HG03457 (cell line): ENCODE measurements around the gene PRH2.

Experiments
- ATAC-seq: cut with Tn5 transposase; IDR thresholded peaks from one replicate; pipeline ENCODE4 v1.9.1; 2021; ENCODE audit warnings: moderate number of reproducible peaks; ENCODE audit not compliant: unreplicated experiment

The PRH2 gene

DNA sequence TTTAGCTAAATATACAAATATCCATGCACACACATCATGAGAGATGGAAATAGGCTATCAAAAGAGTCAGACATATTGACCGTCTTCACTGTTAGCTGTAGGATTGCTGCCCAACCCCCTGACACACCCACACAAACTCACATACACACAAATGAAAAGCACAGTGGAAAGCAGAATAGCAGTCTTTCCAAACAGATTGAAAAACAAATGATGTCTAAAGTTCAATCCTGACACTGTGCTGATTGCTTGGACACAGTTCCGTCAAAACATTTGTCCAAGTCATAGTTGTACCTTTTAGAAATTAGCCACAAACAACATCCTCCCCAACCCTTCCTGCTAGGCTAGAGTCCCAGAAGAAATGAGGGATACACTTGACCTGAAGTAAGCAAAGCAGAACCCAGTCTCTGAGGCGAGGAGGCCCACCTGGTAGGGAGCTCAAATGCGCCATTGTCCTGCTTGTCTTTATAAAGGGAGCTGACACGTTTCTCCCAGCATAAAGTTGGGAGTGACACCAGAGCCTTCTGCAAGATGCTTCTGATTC, at the start of gene PRH2:
Gene PRH2, plus strand, starts transcription at position 491 of the 541 bp plus-strand sequence. Its CDS starts 38 bp downstream, at position 529.
- no peak for ATAC-seq

DNA sequence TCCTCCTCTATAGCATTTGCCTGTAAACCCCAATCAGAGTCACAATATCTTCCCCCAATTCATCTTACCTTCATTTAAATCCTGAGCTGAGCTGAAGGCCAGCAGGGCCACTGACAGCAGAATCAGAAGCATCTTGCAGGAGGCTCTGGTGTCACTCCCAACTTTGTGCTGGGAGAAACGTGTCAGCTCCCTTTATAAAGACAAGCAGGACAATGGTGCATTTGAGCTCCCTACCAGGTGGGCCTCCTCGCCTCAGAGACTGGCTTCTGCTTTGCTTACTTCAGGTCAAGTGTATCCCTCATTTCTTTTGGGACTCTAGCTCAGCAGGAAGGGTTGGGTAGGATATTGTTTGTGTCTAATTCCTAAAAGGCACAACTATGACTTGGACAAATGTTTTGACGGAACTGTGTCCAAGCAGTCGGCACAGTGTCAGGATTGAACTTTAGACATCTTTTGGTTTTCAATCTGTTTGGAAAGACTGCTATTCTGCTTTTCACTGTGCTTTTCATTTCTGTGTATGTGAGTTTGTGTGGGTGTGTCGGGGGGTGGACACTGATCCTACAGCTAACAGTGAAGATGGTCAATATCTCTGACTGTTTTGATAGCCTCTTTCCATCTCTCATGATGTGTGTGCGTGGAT, 44.8 kb upstream of the PRH2 start, which contains the start of gene PRH1:
Gene PRH1, minus strand, starts transcription at position 170 of the 640 bp plus-strand sequence. Its CDS starts 38 bp downstream, at position 132.
- ATAC-seq: no peak

DNA sequence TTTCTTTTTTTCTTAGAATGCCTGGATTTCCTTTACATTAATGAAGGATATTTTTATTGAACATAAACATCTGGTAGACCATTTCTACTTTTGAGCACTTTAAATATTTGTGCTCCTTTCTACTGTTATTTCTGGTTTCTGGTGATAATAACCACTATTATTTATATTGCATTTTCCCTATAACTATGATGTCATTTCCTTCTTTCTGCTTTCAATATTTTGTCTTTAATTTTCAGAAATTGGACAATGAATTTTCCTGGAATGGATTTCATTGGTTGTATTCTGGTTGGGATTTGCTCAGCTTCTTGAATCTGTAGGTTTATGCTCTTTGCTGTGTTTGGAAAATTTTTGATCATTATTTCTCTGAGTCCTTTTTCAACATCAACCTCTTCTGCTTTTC, 39.8 kb upstream of the PRH2 start:
- no peak for ATAC-seq

DNA sequence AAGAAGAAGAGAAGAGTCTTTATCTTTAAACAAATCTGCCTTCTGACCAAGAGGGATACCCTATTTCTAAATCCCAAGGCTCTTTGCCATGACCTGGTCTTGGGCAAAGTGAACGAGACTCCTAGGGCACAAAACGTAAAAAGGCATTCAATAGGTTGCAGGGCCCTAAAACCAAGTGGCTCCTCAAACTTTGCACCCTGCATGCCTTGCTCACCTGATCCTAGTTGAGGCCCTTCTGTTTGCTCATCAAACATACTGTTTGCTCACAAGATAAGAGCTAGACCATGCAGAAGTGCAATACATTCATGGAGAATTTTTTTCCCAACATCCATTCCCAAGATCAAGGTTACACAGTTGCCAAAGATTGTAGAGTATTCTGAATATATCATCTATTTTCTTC, 37.1 kb upstream of the PRH2 start:
- ATAC-seq: no peak

DNA sequence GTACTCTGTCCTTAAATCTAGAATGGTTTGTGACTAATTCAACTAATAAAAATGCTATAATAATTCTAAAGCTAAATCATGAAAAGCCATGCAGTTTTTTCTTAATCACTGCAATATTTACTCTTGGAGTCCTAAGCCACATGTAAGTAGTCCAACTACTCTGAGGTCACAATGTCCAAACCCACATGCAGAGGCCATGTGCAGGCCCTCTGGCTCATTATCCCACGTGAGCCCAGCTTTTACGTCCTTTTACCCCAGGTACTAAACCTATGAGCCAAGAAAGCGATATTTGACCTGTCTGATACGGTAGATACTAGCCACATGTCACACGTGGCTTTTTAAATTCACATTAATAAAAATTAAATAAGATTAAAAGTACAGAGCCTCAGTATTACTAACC, 32.2 kb upstream of the PRH2 start:
- no peak for ATAC-seq

DNA sequence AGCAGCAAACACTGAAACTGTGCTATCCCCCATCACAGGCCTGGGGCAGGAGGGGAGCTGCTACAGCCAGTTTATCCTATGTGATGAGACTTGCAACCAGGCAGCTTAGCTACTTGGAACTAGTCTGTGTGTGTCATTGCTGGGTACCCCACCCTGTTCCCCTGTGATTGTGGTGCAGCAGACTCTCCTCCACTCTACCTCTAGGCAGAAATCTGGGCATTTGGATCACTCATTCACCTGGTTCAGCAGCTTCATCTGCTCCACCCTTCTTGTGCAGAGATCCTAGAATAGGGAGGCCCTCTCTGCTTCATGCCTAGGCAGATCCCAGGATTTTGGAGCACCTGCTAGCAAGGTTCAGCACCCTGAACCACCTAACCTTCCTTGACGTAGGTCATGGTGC, 28.5 kb upstream of the PRH2 start:
- ATAC-seq: no peak

DNA sequence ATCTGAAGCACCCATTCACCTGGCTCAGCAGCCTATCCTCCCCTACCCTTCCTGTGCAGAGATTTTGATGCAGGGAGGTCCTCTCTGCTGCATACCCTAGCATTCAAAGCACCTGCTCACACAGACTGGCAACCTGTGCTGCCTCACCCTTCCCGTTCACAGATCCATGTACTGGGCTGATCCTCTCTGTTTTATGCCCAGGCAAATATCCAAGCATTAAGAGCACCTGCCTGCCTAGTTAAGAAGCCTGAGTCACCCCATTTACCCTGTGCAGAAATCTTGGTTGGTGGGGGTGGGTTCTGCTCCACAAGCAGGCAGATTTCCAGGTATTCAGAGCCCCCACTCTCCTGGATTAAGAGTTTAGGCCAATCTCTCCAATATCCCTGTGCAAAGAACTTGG, 28.1 kb upstream of the PRH2 start:
- ATAC-seq: no peak

DNA sequence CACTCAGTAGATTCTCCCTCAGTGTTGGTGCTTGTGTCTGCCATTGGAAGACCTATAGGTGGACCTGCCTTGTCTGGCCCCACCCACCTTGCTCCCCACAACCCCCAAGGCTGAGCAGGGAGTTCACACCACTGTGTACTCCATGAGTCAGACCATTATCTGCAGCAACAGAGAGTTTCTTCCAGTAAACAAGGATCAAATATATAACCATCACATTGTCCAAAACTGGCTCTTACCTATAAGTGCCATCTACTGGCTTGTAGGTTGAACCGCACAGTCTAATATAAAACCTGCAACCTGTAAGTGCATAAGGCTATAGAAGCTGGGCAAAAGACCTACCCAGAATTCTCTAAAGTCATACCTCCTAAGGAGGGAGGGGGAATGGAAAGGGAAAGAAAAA, 27.6 kb upstream of the PRH2 start:
- no peak for ATAC-seq

DNA sequence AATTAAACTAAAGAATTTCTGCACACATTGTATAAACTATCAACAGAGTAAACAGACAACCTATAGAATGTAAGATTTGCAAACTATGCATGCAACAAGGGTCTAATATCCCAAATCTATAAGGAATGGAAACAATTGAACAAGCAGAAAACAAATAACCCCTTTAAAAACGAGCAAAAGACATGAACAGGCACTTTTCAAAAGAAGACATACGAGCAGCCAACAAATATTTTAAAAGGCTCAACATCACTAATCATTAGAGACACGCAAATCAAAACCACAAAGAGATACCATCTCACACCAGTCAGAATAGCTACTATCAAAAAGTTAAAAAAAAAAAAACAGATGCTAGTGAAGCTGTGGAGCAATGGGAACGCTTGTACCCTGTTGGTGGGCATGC, 24.4 kb upstream of the PRH2 start:
- ATAC-seq: no peak

DNA sequence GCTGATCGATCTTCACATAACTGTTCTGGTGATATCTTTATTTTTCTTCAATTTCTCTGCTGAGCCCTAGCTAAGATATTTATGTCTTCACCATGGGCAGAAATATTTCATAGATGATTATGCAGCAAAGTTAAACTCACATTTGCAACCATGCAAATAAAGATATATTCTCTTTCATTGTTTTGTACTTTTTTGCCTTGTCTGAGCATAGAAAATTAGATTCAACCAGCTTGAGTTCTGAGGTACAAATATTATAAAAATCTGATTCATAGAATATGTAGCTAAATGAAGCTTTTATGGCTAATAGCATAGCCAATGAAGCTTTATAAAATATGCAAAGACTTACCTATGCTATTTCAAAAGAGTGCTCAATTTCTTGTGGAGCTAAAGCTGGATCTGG, 19.6 kb upstream of the PRH2 start, which contains the start of gene TAS2R13:
Gene TAS2R13, minus strand, starts transcription at position 101 of the 400 bp plus-strand sequence. CDS start 264 bp downstream, outside the sequence.
- no peak for ATAC-seq

DNA sequence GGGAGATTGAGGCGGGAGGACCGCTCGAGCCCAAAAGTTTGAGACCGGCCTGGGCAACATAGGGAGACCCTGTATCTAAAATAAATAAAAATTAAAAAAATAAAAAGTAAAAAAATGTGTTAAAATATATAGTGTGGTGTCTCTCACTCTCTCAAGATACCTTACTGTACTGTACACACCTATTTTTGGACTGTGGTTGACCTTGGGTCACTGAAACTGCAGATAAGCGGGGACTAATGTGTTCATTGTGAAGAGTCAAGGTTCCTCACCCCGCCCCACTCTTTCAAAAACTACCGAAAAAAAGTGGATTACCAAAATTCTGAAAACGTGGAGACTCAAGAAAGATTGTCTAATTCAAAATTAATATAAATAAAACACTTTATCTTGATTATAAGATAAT, 18.7 kb upstream of the PRH2 start:
- no peak for ATAC-seq

DNA sequence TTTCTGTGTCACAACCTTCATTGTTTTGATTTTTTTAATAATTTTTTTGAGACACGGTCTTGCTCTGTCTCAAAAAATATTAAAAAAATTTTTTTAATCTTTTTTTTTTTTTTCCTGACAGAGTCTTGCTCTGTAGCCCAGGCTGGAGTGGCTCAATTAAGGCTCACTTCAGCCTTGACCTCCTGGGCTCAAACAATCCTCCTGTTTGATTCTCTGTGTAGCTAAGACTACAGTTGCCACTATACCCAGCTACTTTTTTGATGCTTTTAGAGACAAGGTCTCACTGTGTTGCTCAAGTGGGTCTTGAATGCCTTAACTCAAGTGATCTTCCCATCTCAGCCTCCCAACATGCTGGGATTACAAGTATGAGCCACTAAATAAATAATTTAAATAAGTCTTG, 9.2 kb upstream of the PRH2 start:
- no peak for ATAC-seq

DNA sequence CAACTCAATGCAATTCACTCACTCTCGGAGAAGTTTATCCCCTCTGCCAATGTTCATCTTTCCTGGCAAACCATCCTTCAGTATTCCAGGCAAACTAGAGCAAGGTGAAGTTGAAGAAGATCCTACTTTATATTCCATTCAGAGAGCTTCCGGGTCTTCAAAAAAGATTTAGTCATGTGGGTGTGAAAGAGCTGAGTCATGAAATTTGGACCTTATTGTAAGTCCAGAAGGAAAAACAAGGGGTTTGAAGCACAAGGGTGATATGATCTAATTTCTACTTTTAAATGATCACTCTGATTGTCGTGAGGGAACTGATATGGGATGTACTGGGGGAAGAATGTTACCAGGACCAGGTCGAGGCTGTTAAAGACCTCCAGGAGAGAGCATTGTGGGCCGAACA, 2.8 kb upstream of the PRH2 start:
- ATAC-seq: no peak

DNA sequence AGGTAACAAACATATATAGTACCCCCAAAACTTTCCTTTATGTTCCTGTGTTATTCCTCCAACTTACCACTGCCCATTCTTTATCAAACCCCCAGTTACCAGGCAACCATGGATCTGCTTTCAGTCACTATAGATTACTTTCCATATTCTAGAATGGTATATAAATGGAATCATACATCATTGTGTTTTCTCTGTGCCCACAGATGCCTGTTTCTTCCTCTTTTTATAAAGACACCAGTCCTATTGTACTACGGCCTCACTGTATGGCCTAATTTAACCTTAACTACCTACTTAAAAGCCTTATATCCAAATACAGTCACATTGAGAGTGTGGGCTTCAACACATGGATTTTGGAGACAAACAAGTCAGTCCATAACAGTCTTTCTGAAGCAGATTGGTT, 7.5 kb downstream of the PRH2 start:
- no peak for ATAC-seq

DNA sequence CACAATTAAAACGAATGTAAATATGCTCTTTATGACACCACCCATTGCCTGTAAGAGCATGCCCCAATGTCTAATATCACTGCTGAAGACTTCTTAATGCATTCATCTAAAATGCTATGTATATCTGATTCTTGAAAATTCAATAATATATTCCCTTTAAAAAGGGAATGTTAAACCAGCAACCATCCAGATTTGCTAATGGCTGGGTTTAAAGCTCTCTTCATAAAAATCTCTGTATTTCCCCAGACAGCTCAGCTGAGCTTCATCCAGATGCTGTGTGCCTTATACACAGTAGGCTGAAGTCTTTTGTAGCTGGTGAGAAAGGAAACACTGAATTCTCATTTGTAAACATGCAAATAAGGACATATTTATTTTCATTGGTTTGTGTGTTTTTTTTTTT, 10.1 kb downstream of the PRH2 start, which contains the start of gene TAS2R14:
Gene TAS2R14, minus strand, starts transcription at position 101 of the 400 bp plus-strand sequence. Its CDS starts 56 bp downstream, at position 45.
- no peak for ATAC-seq

DNA sequence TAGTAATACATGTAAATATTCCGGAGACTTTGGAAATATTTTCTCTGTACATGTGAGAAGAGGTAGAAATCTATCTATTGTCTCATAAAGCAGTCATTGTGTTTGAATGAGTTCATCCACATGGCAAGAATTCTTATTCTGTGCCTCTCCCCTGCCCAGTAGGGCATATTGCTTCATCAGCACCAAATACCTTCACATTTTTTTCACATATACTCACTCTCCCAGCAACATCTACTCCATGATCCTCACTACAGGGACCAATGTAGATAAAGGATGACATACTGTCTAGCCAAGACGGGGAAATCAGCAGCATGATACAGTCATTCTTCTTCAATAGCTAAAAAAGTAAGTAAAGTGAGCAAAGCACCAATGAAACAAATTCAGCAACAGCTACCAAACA, 11.4 kb downstream of the PRH2 start:
- no peak for ATAC-seq

DNA sequence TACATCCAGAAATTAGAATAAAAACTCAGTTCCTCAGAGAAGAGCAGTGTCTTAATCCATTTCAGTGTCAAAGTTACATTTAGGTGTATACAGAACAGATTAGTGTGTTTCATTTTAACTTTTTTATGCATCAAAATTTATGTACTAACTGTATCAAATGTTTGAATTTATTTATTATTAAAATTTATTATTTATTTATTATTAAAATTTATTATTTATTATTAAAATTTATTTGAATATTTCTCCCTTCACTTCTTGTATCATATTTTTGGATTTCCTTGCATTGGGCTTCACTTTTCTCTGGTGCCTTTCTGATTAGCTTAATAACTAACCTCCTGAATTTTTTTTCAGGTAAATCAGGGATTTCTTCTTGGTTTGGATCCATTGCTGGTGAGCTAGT, 12.3 kb downstream of the PRH2 start:
- ATAC-seq: no peak

DNA sequence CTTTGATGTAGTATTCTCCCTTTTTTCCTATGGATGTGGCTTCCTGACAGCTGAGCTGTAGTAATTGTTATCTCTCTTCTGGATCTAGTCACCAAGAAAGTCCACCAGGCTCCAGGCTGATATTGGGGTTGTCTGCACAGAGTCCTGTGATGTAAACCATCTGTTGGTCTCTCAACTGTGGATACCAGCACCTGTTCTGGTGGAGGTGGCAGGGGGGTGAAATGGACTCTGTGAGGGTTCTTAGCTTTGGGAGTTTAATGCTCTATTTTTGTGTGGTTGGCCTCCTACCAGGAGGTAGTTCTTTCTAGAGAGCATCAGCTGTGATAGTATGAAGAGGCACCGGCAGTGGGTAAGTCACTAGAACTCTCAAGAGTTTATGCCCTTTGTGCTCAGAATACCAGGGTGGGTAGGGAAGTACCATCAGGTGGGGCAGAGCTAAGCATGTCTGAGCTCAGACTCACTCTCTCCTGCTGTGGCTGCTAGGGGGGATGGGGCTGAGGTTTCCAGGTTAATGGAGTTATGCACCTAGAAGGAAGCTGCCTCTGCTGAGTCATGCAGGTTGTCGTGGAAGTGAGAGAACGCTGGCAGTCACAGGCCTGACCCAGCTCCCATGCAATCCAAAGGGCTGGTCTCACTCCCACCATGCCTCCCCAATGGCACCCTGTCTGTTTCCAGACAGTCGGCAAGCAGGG, 13.0 kb downstream of the PRH2 start:
- ATAC-seq: no peak

DNA sequence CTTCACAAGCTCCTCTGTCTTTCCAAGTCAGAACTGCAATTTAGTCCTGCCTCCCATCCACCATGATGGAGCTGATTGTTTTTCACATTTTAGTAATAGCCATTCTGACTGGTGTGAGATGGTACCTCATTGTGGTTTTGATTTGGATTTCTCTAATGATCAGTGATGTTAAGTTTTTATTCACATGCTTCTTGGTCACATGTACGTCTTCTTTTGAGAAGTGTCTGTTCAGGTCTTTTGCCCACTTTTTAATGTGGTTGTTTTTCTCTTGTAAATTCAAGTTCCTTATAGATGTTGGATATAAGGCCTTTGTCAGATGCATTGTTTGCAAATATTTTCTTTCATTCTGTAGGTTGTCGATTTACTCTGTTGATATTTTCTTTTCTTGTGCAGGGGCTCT, 14.1 kb downstream of the PRH2 start:
- no peak for ATAC-seq

DNA sequence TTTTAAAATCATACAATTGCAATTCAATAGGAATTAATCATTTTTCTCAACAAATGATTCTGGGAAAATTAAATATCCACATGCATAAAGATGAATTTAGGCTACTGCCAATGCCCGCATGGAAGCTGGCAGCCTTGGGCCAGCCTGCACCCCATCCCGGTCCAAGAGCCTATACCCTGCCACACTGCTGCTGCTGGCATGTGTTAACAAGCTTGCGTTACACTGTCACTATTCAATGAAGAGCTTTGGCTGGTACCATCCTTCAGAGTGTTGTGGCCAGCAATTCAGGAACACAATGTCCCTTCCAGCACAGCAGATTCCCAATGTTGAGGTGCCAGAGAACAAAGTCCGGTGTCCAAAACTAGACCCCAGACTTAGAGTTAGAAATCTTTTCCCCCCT, 23.6 kb downstream of the PRH2 start:
- ATAC-seq: no peak

DNA sequence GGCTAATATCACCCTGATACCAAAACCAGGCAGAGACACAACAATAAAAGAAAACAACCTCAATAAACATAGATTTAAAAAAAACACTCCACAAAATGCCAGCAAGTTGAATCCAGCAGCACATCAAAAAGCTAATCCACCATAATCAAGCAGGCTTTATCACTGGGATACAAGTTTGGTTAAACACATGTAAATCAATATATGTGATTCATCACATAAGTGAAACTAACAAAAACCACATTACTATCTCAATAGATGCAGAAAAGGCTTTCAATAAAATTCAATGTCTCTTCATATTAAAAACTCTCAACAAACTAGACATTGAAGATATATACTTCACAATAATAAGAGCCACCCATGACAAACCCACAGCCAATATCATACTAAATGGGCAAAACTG, 27.0 kb downstream of the PRH2 start:
- no peak for ATAC-seq

DNA sequence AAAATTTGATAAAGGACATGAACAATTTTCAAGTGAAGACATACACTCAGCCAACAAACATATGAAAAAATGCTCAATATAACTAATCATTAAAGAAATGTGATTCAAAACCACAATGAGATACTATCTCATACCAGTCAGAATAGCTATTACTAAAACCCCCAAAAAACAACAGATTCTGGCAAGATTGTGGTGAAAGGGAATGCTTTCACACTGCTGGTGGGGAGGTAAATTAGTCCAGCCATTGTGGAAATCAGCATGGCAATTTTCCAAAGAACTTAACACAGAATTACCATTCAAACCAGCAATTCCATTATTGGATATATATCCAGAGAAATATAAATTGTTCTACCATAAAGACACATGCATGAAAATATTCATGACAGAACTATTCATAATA, 28.7 kb downstream of the PRH2 start:
- no peak for ATAC-seq
